SU-DHL-6 (cell line): Measurements from ENCODE around the gene SMG7.

Experiments
- EZH2phosphoT487 ChIP-seq: fragments of 200-600 bp; sonication (generic), shearing (Covaris generic); conservative IDR thresholded peaks from 2 replicates; pipeline ENCODE4 v1.6.1; 2018; ENCODE audit warnings: mild to moderate bottlenecking, antibody characterized with exemption, low read length, moderate library complexity, mixed read lengths
- TF ChIP-seq, protein P1 (sequence below): fragments of 200-600 bp; sonication (generic); IDR thresholded peaks from one replicate; pipeline ENCODE4 v1.5.1; 2017; ENCODE audit warnings: antibody characterized with exemption, mild to moderate bottlenecking, low read length, moderate library complexity; ENCODE audit not compliant: insufficient read depth, poor library complexity, severe bottlenecking

DNA sequence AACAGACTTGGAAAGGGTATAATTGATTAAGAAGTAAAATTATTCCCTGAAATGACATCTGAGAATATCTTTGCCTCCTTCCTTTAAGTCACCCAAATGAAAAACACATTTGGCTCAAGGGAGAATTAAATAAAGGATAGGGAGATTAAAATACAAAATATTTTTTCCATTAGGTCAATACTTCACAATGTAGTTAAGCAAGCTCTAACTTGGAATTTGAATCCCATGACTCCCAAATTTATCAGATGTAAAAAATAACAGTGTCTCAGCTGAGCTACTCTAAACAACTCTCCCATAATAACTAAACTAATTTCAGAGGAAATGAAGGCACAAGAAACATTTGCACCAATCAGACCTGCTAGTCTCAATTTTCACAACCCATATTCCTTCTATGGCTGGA, 47.6 kb upstream of the SMG7 start:
- TF ChIP-seq, protein P1, sequence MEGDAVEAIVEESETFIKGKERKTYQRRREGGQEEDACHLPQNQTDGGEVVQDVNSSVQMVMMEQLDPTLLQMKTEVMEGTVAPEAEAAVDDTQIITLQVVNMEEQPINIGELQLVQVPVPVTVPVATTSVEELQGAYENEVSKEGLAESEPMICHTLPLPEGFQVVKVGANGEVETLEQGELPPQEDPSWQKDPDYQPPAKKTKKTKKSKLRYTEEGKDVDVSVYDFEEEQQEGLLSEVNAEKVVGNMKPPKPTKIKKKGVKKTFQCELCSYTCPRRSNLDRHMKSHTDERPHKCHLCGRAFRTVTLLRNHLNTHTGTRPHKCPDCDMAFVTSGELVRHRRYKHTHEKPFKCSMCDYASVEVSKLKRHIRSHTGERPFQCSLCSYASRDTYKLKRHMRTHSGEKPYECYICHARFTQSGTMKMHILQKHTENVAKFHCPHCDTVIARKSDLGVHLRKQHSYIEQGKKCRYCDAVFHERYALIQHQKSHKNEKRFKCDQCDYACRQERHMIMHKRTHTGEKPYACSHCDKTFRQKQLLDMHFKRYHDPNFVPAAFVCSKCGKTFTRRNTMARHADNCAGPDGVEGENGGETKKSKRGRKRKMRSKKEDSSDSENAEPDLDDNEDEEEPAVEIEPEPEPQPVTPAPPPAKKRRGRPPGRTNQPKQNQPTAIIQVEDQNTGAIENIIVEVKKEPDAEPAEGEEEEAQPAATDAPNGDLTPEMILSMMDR = no peak
- no peak for TF ChIP-seq EZH2phosphoT487
